Measurements from ENCODE around the gene KREMEN1.
A peak's percentile ranks its signal among the peaks of the same experiment; 100 is the strongest.

KREMEN1 gene

DNA sequence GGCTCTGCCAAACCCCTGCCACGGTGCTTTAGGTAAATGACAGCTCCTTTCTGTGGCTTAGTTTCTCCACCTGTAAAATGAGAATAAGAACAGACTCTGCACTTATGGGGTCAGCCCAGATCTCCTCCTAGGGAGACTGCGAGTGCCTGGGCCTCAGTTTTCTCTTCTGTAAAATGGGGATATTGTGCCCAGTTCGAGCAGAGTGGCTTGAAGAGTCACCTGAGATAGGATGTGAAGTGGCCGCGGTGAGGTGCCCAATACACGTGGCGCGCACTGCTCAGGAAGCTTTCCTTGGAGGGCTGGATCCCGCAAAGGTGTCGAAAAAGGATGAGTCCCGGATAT lies 132.4 kb downstream of the KREMEN1 start:
- Histone ChIP-seq H3K36me3 (ENCODE audit: control insufficient read depth, insufficient read depth, low read length) (no peaks in the 10 kb centered on the region), H3K4me3 (ENCODE audit: low read depth, low read length) (peak overlapping the region; percentile 59), H3K27me3 (ENCODE audit: control insufficient read depth, insufficient read depth, low read length) (peaks cover 5% of the 10 kb centered on the region; the same call in 1 of the 2 replicates), H3K4me1 (ENCODE audit: control insufficient read depth, insufficient read depth, low read length) (peaks cover 13% of the 10 kb centered on the region; the same call in 1 of the 2 replicates), H3K9ac (ENCODE audit: low read depth, low read length) (no peak overlapping the region), H3K27ac (ENCODE audit: low read depth, low read length) (no peak overlapping the region), H3K9me3 (ENCODE audit: control insufficient read depth, insufficient read depth, low read length) (no peaks in the 10 kb centered on the region)

GRCh38 chr22:29205594-29206371 lies 132.9 kb downstream of the KREMEN1 start, which contains the start of gene EMID1:
Gene EMID1, plus strand, starts transcription at chr22:29205896. Its CDS starts 143 bp downstream, at chr22:29206039.
- Histone ChIP-seq H3K9ac (ENCODE audit: low read depth, low read length) (peak within 1 kb of the TSS; percentile 50; the same call in 1 of the 2 replicates), H3K27ac (ENCODE audit: low read depth, low read length) (no peak within 1 kb of the TSS), H3K4me3 (ENCODE audit: low read depth, low read length) (peak within 1 kb of the TSS; percentile 82), H3K27me3 (ENCODE audit: control insufficient read depth, insufficient read depth, low read length) (peaks cover 5% of the 10 kb centered on the region; the same call in 1 of the 2 replicates), H3K36me3 (ENCODE audit: control insufficient read depth, insufficient read depth, low read length) (no peaks in the 10 kb centered on the region), H3K4me1 (ENCODE audit: control insufficient read depth, insufficient read depth, low read length) (peaks cover 13% of the 10 kb centered on the region; the same call in 1 of the 2 replicates), H3K9me3 (ENCODE audit: control insufficient read depth, insufficient read depth, low read length) (no peaks in the 10 kb centered on the region)

DNA sequence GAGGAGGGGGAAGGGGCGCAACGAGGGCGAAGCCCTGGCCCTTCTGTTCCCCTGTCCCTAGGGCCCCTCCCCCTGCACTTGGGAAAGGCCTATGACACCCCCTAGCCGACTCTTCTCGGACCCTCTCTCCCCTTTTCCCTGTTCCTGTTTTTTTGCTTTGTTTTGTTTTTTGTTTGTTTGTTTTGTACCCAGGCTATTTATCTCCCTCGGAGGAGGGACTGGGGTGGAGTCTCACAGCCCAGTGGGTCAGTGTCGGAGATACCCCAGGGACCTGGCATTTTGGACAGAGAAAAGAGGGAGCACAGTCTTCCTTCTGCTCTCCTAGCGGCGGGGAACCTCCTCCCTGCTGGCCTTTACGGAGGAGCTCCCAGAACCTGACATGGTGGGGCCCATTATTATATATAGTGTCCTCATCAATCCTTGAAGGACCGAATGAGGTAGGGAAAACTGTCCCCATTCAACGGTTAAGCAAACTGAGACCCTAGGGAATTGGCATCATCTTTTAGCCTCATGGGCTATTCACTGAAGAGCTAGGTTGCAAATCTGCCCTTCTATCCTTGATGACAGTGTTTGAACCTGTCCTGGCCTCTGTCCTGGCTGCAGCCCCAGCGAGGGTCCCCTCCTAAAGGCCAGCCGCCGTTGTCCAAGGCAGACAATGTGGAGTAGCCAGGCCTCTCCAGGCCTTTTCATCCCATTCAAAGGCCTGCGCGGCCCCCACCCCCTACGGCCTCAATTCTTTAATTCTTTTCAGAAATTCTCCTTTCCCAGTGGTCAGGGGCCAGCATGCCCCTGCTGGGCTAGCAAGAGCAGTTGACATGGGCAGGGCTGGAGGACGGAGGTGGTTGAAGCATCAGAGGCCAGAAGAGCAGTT lies 133.8 kb downstream of the KREMEN1 start:
- Histone ChIP-seq H3K9me3 (ENCODE audit: control insufficient read depth, insufficient read depth, low read length) (no peaks in the 10 kb centered on the region), H3K4me3 (ENCODE audit: low read depth, low read length) (peak overlapping the region; percentile 82), H3K27me3 (ENCODE audit: control insufficient read depth, insufficient read depth, low read length) (peaks cover 5% of the 10 kb centered on the region; the same call in 1 of the 2 replicates), H3K27ac (ENCODE audit: low read depth, low read length) (no peak overlapping the region), H3K36me3 (ENCODE audit: control insufficient read depth, insufficient read depth, low read length) (no peaks in the 10 kb centered on the region), H3K9ac (ENCODE audit: low read depth, low read length) (0 out of 2 replicates have a peak overlapping the region, but pooled peaks have one; percentile 50), H3K4me1 (ENCODE audit: control insufficient read depth, insufficient read depth, low read length) (peaks cover 13% of the 10 kb centered on the region; the same call in 1 of the 2 replicates)

- Histone ChIP-seq H3K9me3 (ENCODE audit: control insufficient read depth, insufficient read depth, low read length) (no peaks in the 10 kb centered on the region), H3K27ac (ENCODE audit: low read depth, low read length) (no peak overlapping the region), H3K27me3 (ENCODE audit: control insufficient read depth, insufficient read depth, low read length) (peaks cover 5% of the 10 kb centered on the region; the same call in 1 of the 2 replicates), H3K9ac (ENCODE audit: low read depth, low read length) (no peak overlapping the region), H3K4me3 (ENCODE audit: low read depth, low read length) (no peak overlapping the region), H3K4me1 (ENCODE audit: control insufficient read depth, insufficient read depth, low read length) (peaks cover 12% of the 10 kb centered on the region; the same call in 1 of the 2 replicates), H3K36me3 (ENCODE audit: control insufficient read depth, insufficient read depth, low read length) (no peaks in the 10 kb centered on the region)
Measured at GRCh38 chr22:29207243-29207550, 134.4 kb downstream of the KREMEN1 start.

DNA sequence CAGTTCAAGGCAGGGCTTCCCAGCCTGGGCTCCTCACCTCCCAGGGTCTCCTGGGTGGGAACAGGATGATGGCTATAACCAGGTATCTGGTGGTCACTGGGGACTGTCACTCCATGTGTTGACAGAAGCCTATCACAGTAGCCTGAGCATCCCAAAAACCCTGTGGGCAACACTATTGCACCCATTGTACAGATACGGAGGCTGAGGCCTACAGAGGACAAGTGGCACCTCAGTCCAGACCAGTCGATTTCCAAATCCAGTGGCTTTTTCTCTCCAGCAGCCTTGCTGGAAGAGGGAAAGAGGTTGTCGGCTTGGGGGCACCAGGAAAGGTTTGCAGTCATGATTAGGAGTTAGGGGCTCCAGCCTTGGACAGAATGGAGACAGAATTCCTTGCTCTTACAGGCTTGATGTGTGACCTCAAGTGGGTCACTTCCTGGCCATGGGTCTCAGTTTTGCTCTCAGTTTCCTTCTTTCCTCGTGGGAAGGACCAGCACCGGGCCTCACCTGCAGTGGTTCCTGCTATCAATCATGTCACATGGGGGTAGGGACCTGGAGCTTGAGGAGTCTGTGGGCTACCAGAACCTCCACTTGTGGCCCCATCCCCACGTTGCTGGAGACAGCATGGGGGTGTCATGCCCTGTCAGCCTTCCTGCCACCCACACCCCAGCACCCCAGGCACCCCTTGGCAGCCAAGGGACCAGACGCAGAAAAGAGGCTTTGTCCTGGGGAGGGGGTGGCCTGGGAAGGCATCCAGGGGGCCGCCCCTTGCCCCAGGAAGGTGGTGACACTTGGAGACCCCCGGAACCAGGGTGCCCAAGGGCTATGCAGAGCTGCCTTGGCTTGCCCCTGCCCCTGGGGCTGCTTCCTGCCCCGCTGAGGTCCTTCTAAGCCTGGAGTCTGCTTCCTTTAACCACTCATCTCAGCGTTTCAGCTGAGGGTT lies 135.0 kb downstream of the KREMEN1 start:
- Histone ChIP-seq H3K36me3 (ENCODE audit: control insufficient read depth, insufficient read depth, low read length) (no peaks in the 10 kb centered on the region), H3K9me3 (ENCODE audit: control insufficient read depth, insufficient read depth, low read length) (no peaks in the 10 kb centered on the region), H3K27me3 (ENCODE audit: control insufficient read depth, insufficient read depth, low read length) (peaks cover 5% of the 10 kb centered on the region; the same call in 1 of the 2 replicates), H3K4me3 (ENCODE audit: low read depth, low read length) (no peak overlapping the region), H3K4me1 (ENCODE audit: control insufficient read depth, insufficient read depth, low read length) (peaks cover 9% of the 10 kb centered on the region; the same call in 1 of the 2 replicates), H3K27ac (ENCODE audit: low read depth, low read length) (no peak overlapping the region), H3K9ac (ENCODE audit: low read depth, low read length) (no peak overlapping the region)

DNA sequence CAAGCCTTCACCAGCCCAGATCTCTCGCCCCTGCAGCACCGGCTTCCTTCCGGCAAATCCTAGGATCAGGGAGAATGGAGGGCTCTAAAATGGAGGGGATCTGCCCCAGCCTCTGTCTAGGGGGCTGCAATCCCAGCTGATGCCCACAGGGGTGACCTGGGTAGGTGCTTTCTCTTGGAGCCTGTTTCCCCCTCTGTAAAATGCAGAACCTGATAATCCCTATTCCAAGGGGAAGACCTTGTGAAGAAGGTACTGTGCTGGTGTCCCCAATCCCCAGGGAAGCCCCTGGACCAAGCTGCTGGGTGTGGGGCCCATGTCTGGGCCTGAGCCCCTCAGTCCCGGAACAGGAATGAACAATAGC lies 135.6 kb downstream of the KREMEN1 start:
- no peak overlapping the region for H3K27ac ChIP-seq (ENCODE audit: low read depth, low read length)
- peaks cover 9% of the 10 kb centered on the region; the same call in 1 of the 2 replicates for H3K4me1 ChIP-seq (ENCODE audit: control insufficient read depth, insufficient read depth, low read length)
- peaks cover 5% of the 10 kb centered on the region; the same call in 1 of the 2 replicates for H3K27me3 ChIP-seq (ENCODE audit: control insufficient read depth, insufficient read depth, low read length)
- H3K4me3 ChIP-seq (ENCODE audit: low read depth, low read length): no peak overlapping the region
- H3K36me3 ChIP-seq (ENCODE audit: control insufficient read depth, insufficient read depth, low read length): no peaks in the 10 kb centered on the region
- H3K9me3 ChIP-seq (ENCODE audit: control insufficient read depth, insufficient read depth, low read length): no peaks in the 10 kb centered on the region
- H3K9ac ChIP-seq (ENCODE audit: low read depth, low read length): no peak overlapping the region

GRCh38 chr22:29208879-29209623 lies 136.2 kb downstream of the KREMEN1 start:
- H3K4me1 ChIP-seq (ENCODE audit: control insufficient read depth, insufficient read depth, low read length): peaks cover 9% of the 10 kb centered on the region; the same call in 1 of the 2 replicates
- no peak overlapping the region for H3K9ac ChIP-seq (ENCODE audit: low read depth, low read length)
- no peaks in the 10 kb centered on the region for H3K9me3 ChIP-seq (ENCODE audit: control insufficient read depth, insufficient read depth, low read length)
- peaks cover 5% of the 10 kb centered on the region; the same call in 1 of the 2 replicates for H3K27me3 ChIP-seq (ENCODE audit: control insufficient read depth, insufficient read depth, low read length)
- no peak overlapping the region for H3K4me3 ChIP-seq (ENCODE audit: low read depth, low read length)
- no peaks in the 10 kb centered on the region for H3K36me3 ChIP-seq (ENCODE audit: control insufficient read depth, insufficient read depth, low read length)
- no peak overlapping the region for H3K27ac ChIP-seq (ENCODE audit: low read depth, low read length)

DNA sequence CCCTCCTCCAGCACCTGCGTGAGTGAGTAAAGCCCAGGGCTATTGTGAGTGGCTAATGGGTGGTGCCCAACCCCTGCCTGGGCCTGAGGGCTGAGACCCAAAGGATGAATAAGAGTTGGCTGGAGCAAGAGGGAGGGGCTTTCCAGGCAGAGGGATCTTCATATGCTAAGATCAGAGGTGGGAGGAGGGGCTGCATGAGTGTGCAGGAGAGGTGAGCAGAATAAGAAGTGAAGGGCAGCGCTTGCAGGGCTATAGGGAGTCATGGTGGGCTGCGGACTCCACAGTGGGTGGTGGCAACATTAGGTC lies 136.7 kb downstream of the KREMEN1 start:
- Histone ChIP-seq H3K27me3 (ENCODE audit: control insufficient read depth, insufficient read depth, low read length) (peaks cover 5% of the 10 kb centered on the region; the same call in 1 of the 2 replicates), H3K9ac (ENCODE audit: low read depth, low read length) (no peak overlapping the region), H3K36me3 (ENCODE audit: control insufficient read depth, insufficient read depth, low read length) (no peaks in the 10 kb centered on the region), H3K4me1 (ENCODE audit: control insufficient read depth, insufficient read depth, low read length) (peaks cover 9% of the 10 kb centered on the region; the same call in 1 of the 2 replicates), H3K4me3 (ENCODE audit: low read depth, low read length) (no peak overlapping the region), H3K27ac (ENCODE audit: low read depth, low read length) (no peak overlapping the region), H3K9me3 (ENCODE audit: control insufficient read depth, insufficient read depth, low read length) (no peaks in the 10 kb centered on the region)

- Histone ChIP-seq H3K9me3 (ENCODE audit: control insufficient read depth, insufficient read depth, low read length) (no peaks in the 10 kb centered on the region), H3K36me3 (ENCODE audit: control insufficient read depth, insufficient read depth, low read length) (no peaks in the 10 kb centered on the region), H3K27ac (ENCODE audit: low read depth, low read length) (no peak overlapping the region), H3K4me1 (ENCODE audit: control insufficient read depth, insufficient read depth, low read length) (peaks cover 9% of the 10 kb centered on the region; the same call in 1 of the 2 replicates), H3K4me3 (ENCODE audit: low read depth, low read length) (no peak overlapping the region), H3K27me3 (ENCODE audit: control insufficient read depth, insufficient read depth, low read length) (no peaks in the 10 kb centered on the region), H3K9ac (ENCODE audit: low read depth, low read length) (no peak overlapping the region)
Measured at GRCh38 chr22:29211066-29211465, 138.2 kb downstream of the KREMEN1 start.

DNA sequence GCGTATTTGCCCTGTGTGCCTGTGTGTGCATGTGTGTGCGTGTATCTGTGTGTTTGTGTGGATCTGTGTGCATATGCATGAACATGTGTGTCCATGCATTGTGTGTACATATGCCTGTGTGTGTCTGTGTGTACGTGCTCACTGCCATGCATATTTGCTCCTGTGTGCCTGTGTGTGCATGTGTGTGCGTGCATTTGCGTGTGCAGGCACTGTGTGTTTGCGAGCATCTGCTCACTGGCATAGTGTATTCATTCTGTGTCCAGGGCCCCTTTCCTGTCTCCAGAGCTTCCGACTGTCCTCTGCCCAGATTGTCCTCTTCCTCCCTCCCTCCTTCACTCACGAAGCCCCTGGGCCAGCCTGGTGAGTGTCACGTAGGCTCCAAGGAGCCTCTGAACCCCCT lies 138.6 kb downstream of the KREMEN1 start:
- Histone ChIP-seq H3K36me3 (ENCODE audit: control insufficient read depth, insufficient read depth, low read length) (no peaks in the 10 kb centered on the region), H3K9me3 (ENCODE audit: control insufficient read depth, insufficient read depth, low read length) (no peaks in the 10 kb centered on the region), H3K27me3 (ENCODE audit: control insufficient read depth, insufficient read depth, low read length) (no peaks in the 10 kb centered on the region), H3K9ac (ENCODE audit: low read depth, low read length) (no peak overlapping the region), H3K27ac (ENCODE audit: low read depth, low read length) (no peak overlapping the region), H3K4me1 (ENCODE audit: control insufficient read depth, insufficient read depth, low read length) (peaks cover 6% of the 10 kb centered on the region; the same call in 1 of the 2 replicates), H3K4me3 (ENCODE audit: low read depth, low read length) (no peak overlapping the region)

Measured in HUES48 (cell line).